ENCODE data around the gene RNF151. TPM values are rescaled to one million over a fixed set of nuclear protein-coding genes. Genes with fewer than 3 reads are reported as not detected.
A peak's percentile ranks its signal among the peaks of the same experiment; 100 is the strongest.

RNF151 gene
- total RNA-seq, 1 experiment from 2014 or later = 0.28 TPM

- Mint-ChIP-seq H3K4me1 (peaks cover 22 to 36% of the 10 kb centered on the region in 2 experiments), H3K9me3 (no peaks in the 10 kb centered on the region; a peak in 1 of 5 replicates), H3K27ac (no peak overlapping the region; a peak in 1 of 7 replicates), H3K27me3 (ENCODE audit: low read depth) (no peaks in the 10 kb centered on the region; the same call in 1 of the 2 replicates), H3K4me3 (peak overlapping the region in 1 of 2 experiments; percentile 48; a peak in 1 of 5 replicates), H3K36me3 (ENCODE audit: insufficient read depth in 1 of 3, low read depth in 3 of 3) (peaks cover 18 to 33% (median 31%) of the 10 kb centered on the region in 3 experiments)
- H3K4ac ChIP-seq (ENCODE audit: low read depth, low read length) = no peak overlapping the region
- H3K79me2 ChIP-seq (ENCODE audit: insufficient read depth, low read length) = peaks cover 26% of the 10 kb centered on the region; the same call in 1 of the 2 replicates
- WGBS (ENCODE audit: extremely low coverage, insufficient read length, low lambda C conversion rate) = no CpG with 5 or more reads among the region's 21 CpGs
- no peak overlapping the region for H3T11ph ChIP-seq (ENCODE audit: low read length)
- H3K14ac ChIP-seq (ENCODE audit: insufficient read depth, low read length) = no peak overlapping the region
- H3K56ac ChIP-seq (ENCODE audit: insufficient read length, low read depth, low read length) = no peak overlapping the region
- H2BK15ac ChIP-seq (ENCODE audit: low read depth, low read length) = no peak overlapping the region
- no peaks in the 10 kb centered on the region for H3K27me3 ChIP-seq (ENCODE audit: insufficient read depth, low read length)
- H3K4me2 ChIP-seq (ENCODE audit: insufficient read depth, insufficient read length, low read length) = no peak overlapping the region
- no peak overlapping the region for H2AK5ac ChIP-seq (ENCODE audit: insufficient read length, low read length)
- no peak overlapping the region for H3K27ac ChIP-seq (ENCODE audit: insufficient read length, low read depth, low read length)
- H2BK12ac ChIP-seq (ENCODE audit: insufficient read length, low read depth, low read length) = no peak overlapping the region
- H2BK5ac ChIP-seq (ENCODE audit: insufficient read length, low read length) = no peak overlapping the region
- no peak overlapping the region for H4K8ac ChIP-seq (replicated peaks; ENCODE audit: insufficient read length, low read depth, low read length)
- H3K18ac ChIP-seq (ENCODE audit: insufficient read length, low read depth, low read length) = no peak overlapping the region
- no peak overlapping the region for H2AFZ ChIP-seq (ENCODE audit: low read length)
- H3K9me3 ChIP-seq (ENCODE audit: control insufficient read depth, low read depth, low read length) = no peaks in the 10 kb centered on the region
- no peaks in the 10 kb centered on the region for H4K20me1 ChIP-seq (ENCODE audit: control insufficient read depth, insufficient read depth, insufficient read length)
- peak; percentile 44 for TF ChIP-seq CTCF (conservative IDR thresholded peaks at IDR 0.05)
- no peak overlapping the region for H3K9ac ChIP-seq (ENCODE audit: extremely low read depth, insufficient read length, low read length)
- no peak overlapping the region for H2BK20ac ChIP-seq (ENCODE audit: low read depth, low read length, poor library complexity, severe bottlenecking)
- peaks cover 11% of the 10 kb centered on the region for H3K23me2 ChIP-seq (ENCODE audit: insufficient read length, low read depth, low read length, poor library complexity, severe bottlenecking)
- peaks cover 6% of the 10 kb centered on the region; the same call in 1 of the 2 replicates for H3K4me1 ChIP-seq (ENCODE audit: insufficient read depth, low read length)
- no peak overlapping the region for H3K23ac ChIP-seq (ENCODE audit: insufficient read length, low read depth, low read length)
- no peak overlapping the region for H2BK120ac ChIP-seq (ENCODE audit: low read depth, low read length, poor library complexity, severe bottlenecking)
- peak; percentile 70 for DNase-seq
- peaks cover 24% of the 10 kb centered on the region for H3K79me1 ChIP-seq (ENCODE audit: insufficient read depth, low read depth, low read length, poor library complexity, severe bottlenecking)
- H4K91ac ChIP-seq (ENCODE audit: insufficient read length, low read depth, low read length) = no peak overlapping the region
- no peak overlapping the region for H4K5ac ChIP-seq (ENCODE audit: insufficient read length, low read depth, low read length)
These were observed 39.0 kb downstream of the RNF151 start for GRCh38 chr16:2005646-2006045.

All from H9 (cell line).